ENCODE data around the gene DLGAP1. TPM values are rescaled to one million over a fixed set of nuclear protein-coding genes. Genes with fewer than 3 reads are reported as not detected.
A peak's percentile ranks its signal among the peaks of the same experiment; 100 is the strongest.

Gene DLGAP1
- polyA plus RNA-seq, 1 donor, result 1.5 TPM

- DNase-seq, result no peak
These were observed 997.8 kb downstream of the DLGAP1 start for GRCh38 chr18:3457261-3457724.

- no peak for DNase-seq
These were observed 998.4 kb downstream of the DLGAP1 start for GRCh38 chr18:3456686-3457069.

- DNase-seq, result no peak
These were observed 999.0 kb downstream of the DLGAP1 start for GRCh38 chr18:3455907-3456685.

GRCh38 chr18:3455090-3455635, 999.9 kb downstream of the DLGAP1 start:
- no peak for DNase-seq

GRCh38 chr18:3454365-3455089, 1000.6 kb downstream of the DLGAP1 start:
- peak; percentile 51 for DNase-seq

- peak; percentile 80 for DNase-seq
These were observed 1001.4 kb downstream of the DLGAP1 start for GRCh38 chr18:3453540-3454364.

- no peak for DNase-seq
These were observed 1002.2 kb downstream of the DLGAP1 start for GRCh38 chr18:3452750-3453539.

GRCh38 chr18:3451989-3452749, 1002.9 kb downstream of the DLGAP1 start:
- peak; percentile 60 for DNase-seq

GRCh38 chr18:3451183-3451988, 1003.7 kb downstream of the DLGAP1 start:
- DNase-seq, result peak; percentile 95

- DNase-seq, result no peak
These were observed 1004.3 kb downstream of the DLGAP1 start for GRCh38 chr18:3450799-3451182.

GRCh38 chr18:3450012-3450798, 1004.9 kb downstream of the DLGAP1 start, which contains the start of gene TGIF1:
Gene TGIF1, plus strand, starts transcription at chr18:3450172. Its CDS starts 318 bp downstream, at chr18:3450490.
- peak; percentile 88 for DNase-seq

- peak; percentile 80 for DNase-seq
These were observed 1005.5 kb downstream of the DLGAP1 start for GRCh38 chr18:3449512-3450011.

GRCh38 chr18:3448838-3449511, 1006.1 kb downstream of the DLGAP1 start:
- DNase-seq, result peak; percentile 76

- DNase-seq, result peak; percentile 97
These were observed 1006.9 kb downstream of the DLGAP1 start for GRCh38 chr18:3447895-3448837.

GRCh38 chr18:3447068-3447894, 1007.8 kb downstream of the DLGAP1 start:
- peak; percentile 86 for DNase-seq
